HepG2 (cell line): ENCODE data around the gene ZFR.

Experiments used
- EP300 ChIP-seq, 3 experiments: sonication (generic) in 1 of 3; formaldehyde crosslinking in 1 of 3; IDR thresholded peaks; 2 replicates each; pipeline versions ENCODE4 v1.5.1 to v1.6.1; 2011 to 2020; ENCODE audit warnings: low read depth in 2 of 3, low read length in 2 of 3, borderline replicate concordance in 1 of 3, improper control_type of control experiment in 1 of 3, mild to moderate bottlenecking in 1 of 3, missing genetic modification reagents in 1 of 3, moderate library complexity in 1 of 3
- HES4 ChIP-seq: sonication (generic); formaldehyde crosslinking; IDR thresholded peaks from 2 replicates; pipeline ENCODE4 v1.9.0; 2021; ENCODE audit warnings: mild to moderate bottlenecking, missing genetic modification reagents, borderline replicate concordance
- MTA1 ChIP-seq: sonication (generic); formaldehyde crosslinking; IDR thresholded peaks from 2 replicates; pipeline ENCODE4 v1.4.0; 2020; ENCODE audit warnings: missing genetic modification reagents, mild to moderate bottlenecking, borderline replicate concordance
- NFIB ChIP-seq: sonication (generic); formaldehyde crosslinking; IDR thresholded peaks from 2 replicates; pipeline ENCODE4 v1.9.0; 2021; ENCODE audit warnings: missing genetic modification reagents, mild to moderate bottlenecking, borderline replicate concordance
- POLR2A ChIP-seq, 2 experiments: IDR thresholded peaks; 2 replicates each; pipeline ENCODE4 v1.6.1; 2011; ENCODE audit warnings: low read depth in 2 of 2, low read length in 2 of 2, mild to moderate bottlenecking in 1 of 2, moderate library complexity in 1 of 2; ENCODE audit not compliant: insufficient read depth in 1 of 2
- RAD21 ChIP-seq: fragments of 450-650 bp; formaldehyde crosslinking; IDR thresholded peaks from 2 replicates; pipeline ENCODE4 v1.5.0; 2020; ENCODE audit warnings: mild to moderate bottlenecking
- ZNF512 ChIP-seq: sonication (generic); formaldehyde crosslinking; IDR thresholded peaks from 2 replicates; pipeline ENCODE4 v1.4.0; 2020; ENCODE audit warnings: mild to moderate bottlenecking, missing genetic modification reagents
- ZZZ3 ChIP-seq: sonication (generic); formaldehyde crosslinking; IDR thresholded peaks from 2 replicates; pipeline ENCODE4 v1.4.0; 2020; ENCODE audit warnings: missing genetic modification reagents, mild to moderate bottlenecking, borderline replicate concordance

- TF ChIP-seq POLR2A (IDR thresholded peaks at IDR 0.05; ENCODE audit: insufficient read depth in 1 of 2, low read depth in 2 of 2, low read length in 2 of 2) = no peak
- no peak for TF ChIP-seq MTA1 (CRISPR knock-in tag)
- no peak for TF ChIP-seq RAD21 (CRISPR knock-in tag)
- no peak for TF ChIP-seq EP300 (IDR thresholded peaks at IDR 0.05; ENCODE audit: low read depth in 2 of 2, low read length in 2 of 2)
- TF ChIP-seq EP300 (CRISPR knock-in tag; IDR thresholded peaks at IDR 0.05; ENCODE audit: borderline replicate concordance) = no peak
- TF ChIP-seq HES4 (CRISPR knock-in tag) = no peak
- no peak for TF ChIP-seq ZNF512 (CRISPR knock-in tag)
- TF ChIP-seq NFIB (CRISPR knock-in tag) = no peak
- no peak for TF ChIP-seq ZZZ3 (CRISPR knock-in tag)
Observed at GRCh38 chr5:32346869-32347268, 97.7 kb downstream of the ZFR start.
